Measurements from ENCODE around the gene MBNL2.

The MBNL2 gene

GRCh38 chr13:97231118-97231828, 9.1 kb downstream of the MBNL2 start:
- H3K27ac ChIP-seq (replicated peaks), result no peak overlapping the region
- no peak overlapping the region for H3K4me3 ChIP-seq (replicated peaks; ENCODE audit: insufficient read depth, low read length)
- DNase-seq (ENCODE audit: low read depth in 1 of 2, low spot score in 1 of 2), result no peak
- TF ChIP-seq CTCF (IDR thresholded peaks at IDR 0.05; ENCODE audit: insufficient read depth, low read length), result no peak
- TF ChIP-seq SPI1 (IDR thresholded peaks at IDR 0.05; ENCODE audit: borderline replicate concordance, low read depth), result no peak
- no peaks in the 10 kb centered on the region for H3K27me3 ChIP-seq (ENCODE audit: insufficient read depth, poor library complexity, severe bottlenecking)

- TF ChIP-seq POLR2AphosphoS5 (IDR thresholded peaks at IDR 0.05; ENCODE audit: low read depth) (no peak), SPI1 (IDR thresholded peaks at IDR 0.05; ENCODE audit: borderline replicate concordance, low read depth) (no peak), CTCF (IDR thresholded peaks at IDR 0.05; ENCODE audit: insufficient read depth, low read length) (no peak), GABPA (IDR thresholded peaks at IDR 0.05; ENCODE audit: low read depth) (no peak), REST (IDR thresholded peaks at IDR 0.05; ENCODE audit: insufficient replicate concordance, low read depth) (no peak)
These were observed 9.7 kb downstream of the MBNL2 start for GRCh38 chr13:97231829-97232196.

GRCh38 chr13:97233499-97233898, 11.4 kb downstream of the MBNL2 start:
- TF ChIP-seq REST (IDR thresholded peaks at IDR 0.05; ENCODE audit: insufficient replicate concordance, low read depth), result no peak
- TF ChIP-seq SPI1 (IDR thresholded peaks at IDR 0.05; ENCODE audit: borderline replicate concordance, low read depth), result no peak
- no peak for TF ChIP-seq CTCF (IDR thresholded peaks at IDR 0.05; ENCODE audit: insufficient read depth, low read length)
- no peak for TF ChIP-seq POLR2AphosphoS5 (IDR thresholded peaks at IDR 0.05; ENCODE audit: low read depth)
- no peak for TF ChIP-seq GABPA (IDR thresholded peaks at IDR 0.05; ENCODE audit: low read depth)
- H3K27me3 ChIP-seq (ENCODE audit: insufficient read depth, poor library complexity, severe bottlenecking), result no peaks in the 10 kb centered on the region
- H3K4me3 ChIP-seq (replicated peaks; ENCODE audit: insufficient read depth, low read length), result no peak overlapping the region
- H3K27ac ChIP-seq (replicated peaks), result no peak overlapping the region
- DNase-seq (ENCODE audit: low read depth in 1 of 2, low spot score in 1 of 2), result no peak

More at GRCh38 chr13:97231829-97232196, 9.7 kb downstream of the MBNL2 start:
- DNase-seq (ENCODE audit: low read depth in 1 of 2, low spot score in 1 of 2), result no peak
- Histone ChIP-seq H3K27ac (replicated peaks) (no peak overlapping the region), H3K27me3 (ENCODE audit: insufficient read depth, poor library complexity, severe bottlenecking) (no peaks in the 10 kb centered on the region), H3K4me3 (replicated peaks; ENCODE audit: insufficient read depth, low read length) (no peak overlapping the region)

- no peak overlapping the region for H3K27ac ChIP-seq (replicated peaks)
- TF ChIP-seq POLR2AphosphoS5 (IDR thresholded peaks at IDR 0.05; ENCODE audit: low read depth), result no peak
- TF ChIP-seq GABPA (IDR thresholded peaks at IDR 0.05; ENCODE audit: low read depth), result no peak
- no peak for TF ChIP-seq REST (IDR thresholded peaks at IDR 0.05; ENCODE audit: insufficient replicate concordance, low read depth)
- TF ChIP-seq CTCF (IDR thresholded peaks at IDR 0.05; ENCODE audit: insufficient read depth, low read length), result no peak
- TF ChIP-seq SPI1 (IDR thresholded peaks at IDR 0.05; ENCODE audit: borderline replicate concordance, low read depth), result no peak
- no peak overlapping the region for H3K4me3 ChIP-seq (replicated peaks; ENCODE audit: insufficient read depth, low read length)
- no peak for DNase-seq (ENCODE audit: low read depth in 1 of 2, low spot score in 1 of 2)
- no peaks in the 10 kb centered on the region for H3K27me3 ChIP-seq (ENCODE audit: insufficient read depth, poor library complexity, severe bottlenecking)
These were observed 12.1 kb downstream of the MBNL2 start for GRCh38 chr13:97234236-97234635.

Measured in HL-60 (cell line).